GM12891 (cell line): ENCODE data around the gene HTR1D.

Experiments
- DNase-seq: peaks from one replicate; pipeline ENCODE4 v3.0.0; 2011; ENCODE audit warnings: low spot score; ENCODE audit not compliant: insufficient read length
- FAIRE-seq: peaks from 2 replicates; lab custom pipeline; 2011; peaks lifted over from hg19 to GRCh38; lab: Jason Lieb, UNC
- PAX5 ChIP-seq: IDR thresholded peaks from 2 replicates; pipeline ENCODE4 v1.6.1; 2011; ENCODE audit warnings: low read length, moderate library complexity, mild to moderate bottlenecking; ENCODE audit not compliant: insufficient read depth, severe bottlenecking
- POLR2A ChIP-seq: IDR thresholded peaks from 2 replicates; pipeline ENCODE4 v1.6.1; 2011; ENCODE audit warnings: low read depth, low read length, control low read depth
- POLR2AphosphoS5 ChIP-seq: IDR thresholded peaks from 2 replicates; pipeline ENCODE4 v1.6.1; 2011; ENCODE audit warnings: low read depth, low read length, control low read depth
- POU2F2 ChIP-seq: IDR thresholded peaks from 2 replicates; pipeline ENCODE4 v1.6.1; 2011; ENCODE audit warnings: low read depth, mild to moderate bottlenecking, control low read depth, low read length, moderate library complexity
- SPI1 ChIP-seq: IDR thresholded peaks from 2 replicates; pipeline ENCODE4 v1.6.1; 2011; ENCODE audit warnings: low read depth, low read length, control low read depth
- TAF1 ChIP-seq: IDR thresholded peaks from 2 replicates; pipeline ENCODE4 v1.6.1; 2011; ENCODE audit warnings: low read depth, low read length, control low read depth

The HTR1D gene

GRCh38 chr1:23187637-23188036, 29.7 kb downstream of the HTR1D start:
- DNase-seq: no peak
- TF ChIP-seq POLR2AphosphoS5 (no peak), TAF1 (no peak), SPI1 (no peak), PAX5 (no peak), POU2F2 (no peak)
- no peak for FAIRE-seq

DNA sequence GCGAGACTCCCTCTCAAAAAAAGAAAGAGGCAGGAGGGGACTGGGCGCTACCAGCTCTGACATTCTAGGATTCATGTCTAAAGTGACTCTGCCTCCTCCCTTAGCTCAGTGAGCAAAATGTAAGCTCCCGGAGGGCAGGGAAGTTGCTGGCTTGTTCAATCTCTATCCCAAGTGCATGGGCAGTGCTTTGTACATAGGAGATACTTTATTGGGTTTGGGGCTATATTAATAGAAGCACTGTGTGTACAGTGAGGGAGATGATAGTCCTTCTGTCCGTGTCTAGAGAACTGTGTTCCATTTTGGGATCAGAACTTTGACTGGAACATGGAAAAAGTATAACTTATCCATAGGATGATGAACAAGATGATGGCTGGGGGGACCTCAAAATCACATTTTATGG, 31.9 kb downstream of the HTR1D start:
- no peak for DNase-seq
- TF ChIP-seq POU2F2 (no peak), SPI1 (no peak)
- no peak for FAIRE-seq

- FAIRE-seq (no peak), DNase-seq (no peak)
- TF ChIP-seq SPI1: no peak
- no peak for TF ChIP-seq TAF1
- TF ChIP-seq POLR2A: no peak
- no peak for TF ChIP-seq PAX5
- TF ChIP-seq POLR2AphosphoS5: no peak
- no peak for TF ChIP-seq POU2F2
Measured at GRCh38 chr1:23184212-23184934, 32.9 kb downstream of the HTR1D start.

DNA sequence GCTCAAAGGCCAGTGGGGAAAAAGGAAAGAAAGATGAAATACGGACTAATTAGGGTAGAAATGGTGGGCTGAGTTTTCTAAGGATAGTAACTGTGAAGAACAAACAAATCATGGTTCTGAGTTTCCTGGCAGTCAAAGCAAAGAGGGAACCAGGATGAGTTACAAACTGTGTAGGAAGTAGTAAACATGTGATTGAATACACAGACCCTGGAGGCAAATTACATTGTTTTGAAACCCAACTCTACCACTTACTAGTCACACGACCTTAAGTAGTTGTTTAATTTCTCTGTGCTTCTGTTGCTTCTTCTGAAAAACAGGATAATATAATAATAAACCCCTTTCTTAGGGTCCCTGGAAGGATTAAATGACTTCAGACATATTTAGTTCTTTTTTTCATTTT, 37.4 kb downstream of the HTR1D start:
- FAIRE-seq: no peak
- DNase-seq: no peak
- no peak for TF ChIP-seq PAX5
- TF ChIP-seq POU2F2: no peak
- TF ChIP-seq POLR2A: no peak
- no peak for TF ChIP-seq POLR2AphosphoS5
- TF ChIP-seq TAF1: no peak
- no peak for TF ChIP-seq SPI1

DNA sequence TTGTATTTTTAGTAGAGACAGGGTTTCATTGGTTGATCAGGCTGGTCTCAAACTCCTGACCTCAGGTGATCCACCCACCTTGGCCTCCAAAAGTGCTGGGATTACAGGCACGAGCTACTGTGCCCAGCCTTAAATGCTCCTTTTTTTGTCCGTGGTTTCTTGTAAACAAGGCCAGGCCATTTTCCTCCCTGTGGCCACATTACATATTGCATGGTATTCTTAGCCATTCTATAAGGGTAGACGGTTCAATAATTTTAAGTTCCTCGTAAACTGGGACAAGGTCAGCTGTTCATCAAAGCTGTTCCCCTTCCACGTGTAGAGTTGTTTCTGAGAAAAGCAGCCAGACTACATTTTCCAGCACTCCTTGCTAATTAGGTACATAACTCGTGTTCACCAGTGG, 38.4 kb downstream of the HTR1D start:
- DNase-seq: no peak
- FAIRE-seq: no peak

DNA sequence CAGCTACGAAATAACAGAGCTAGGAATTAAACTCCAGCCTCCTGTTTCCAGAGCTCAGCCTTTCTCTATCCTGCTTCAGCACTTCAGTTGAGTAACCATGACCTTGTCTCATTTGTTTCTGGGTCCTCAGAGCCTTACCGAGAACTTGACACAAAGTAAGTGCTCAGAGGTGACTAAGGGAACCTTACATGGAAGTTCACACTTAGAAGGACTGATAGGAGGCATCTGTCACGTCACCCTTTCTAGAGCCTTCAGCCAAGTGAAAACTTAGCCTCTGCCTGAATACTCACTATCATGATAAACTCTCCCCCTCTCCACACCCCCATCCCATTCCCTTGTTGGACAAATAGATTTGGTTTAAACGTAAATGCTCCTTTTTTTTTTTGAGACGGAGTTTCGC, 38.9 kb downstream of the HTR1D start:
- no peak for DNase-seq
- TF ChIP-seq POU2F2 (no peak), SPI1 (no peak), POLR2AphosphoS5 (no peak)
- peak; percentile 13 for FAIRE-seq

More for the DNA sequence above, 38.4 kb downstream of the HTR1D start:
- TF ChIP-seq PAX5: no peak
- TF ChIP-seq TAF1: no peak
- no peak for TF ChIP-seq POLR2A
- TF ChIP-seq SPI1: no peak
- TF ChIP-seq POLR2AphosphoS5: no peak
- TF ChIP-seq POU2F2: no peak

- TF ChIP-seq POU2F2: no peak
- TF ChIP-seq PAX5: peak; percentile 96
- TF ChIP-seq POLR2AphosphoS5: no peak
- TF ChIP-seq SPI1: no peak
- 0 out of 2 replicates have a peak, but pooled peaks have one; percentile 23 for TF ChIP-seq TAF1
- peak; percentile 59 for FAIRE-seq
- peak; percentile 87 for DNase-seq
Measured at GRCh38 chr1:23177438-23178380, 39.6 kb downstream of the HTR1D start.

DNA sequence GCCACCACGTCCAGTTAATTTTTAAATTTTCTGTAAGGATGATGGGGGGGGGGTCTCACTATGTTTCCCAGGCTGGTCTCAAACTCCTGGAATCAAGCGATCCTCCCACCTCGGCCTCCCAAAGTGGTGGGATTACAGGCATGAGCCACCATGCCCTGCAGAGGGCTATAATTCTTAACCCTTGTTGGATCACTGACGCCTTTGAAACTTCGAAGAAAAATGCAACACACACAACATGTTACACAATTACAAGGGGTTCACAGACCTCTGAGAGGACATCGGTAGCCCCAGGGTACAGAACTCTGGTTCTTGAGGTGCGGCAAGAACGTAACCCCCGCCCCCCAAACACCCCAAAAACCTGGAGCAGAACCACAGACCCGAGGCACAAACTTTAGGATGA, 40.3 kb downstream of the HTR1D start:
- FAIRE-seq (peak; percentile 28), DNase-seq (no peak)
- TF ChIP-seq SPI1 (no peak), POLR2A (no peak), TAF1 (no peak)

DNA sequence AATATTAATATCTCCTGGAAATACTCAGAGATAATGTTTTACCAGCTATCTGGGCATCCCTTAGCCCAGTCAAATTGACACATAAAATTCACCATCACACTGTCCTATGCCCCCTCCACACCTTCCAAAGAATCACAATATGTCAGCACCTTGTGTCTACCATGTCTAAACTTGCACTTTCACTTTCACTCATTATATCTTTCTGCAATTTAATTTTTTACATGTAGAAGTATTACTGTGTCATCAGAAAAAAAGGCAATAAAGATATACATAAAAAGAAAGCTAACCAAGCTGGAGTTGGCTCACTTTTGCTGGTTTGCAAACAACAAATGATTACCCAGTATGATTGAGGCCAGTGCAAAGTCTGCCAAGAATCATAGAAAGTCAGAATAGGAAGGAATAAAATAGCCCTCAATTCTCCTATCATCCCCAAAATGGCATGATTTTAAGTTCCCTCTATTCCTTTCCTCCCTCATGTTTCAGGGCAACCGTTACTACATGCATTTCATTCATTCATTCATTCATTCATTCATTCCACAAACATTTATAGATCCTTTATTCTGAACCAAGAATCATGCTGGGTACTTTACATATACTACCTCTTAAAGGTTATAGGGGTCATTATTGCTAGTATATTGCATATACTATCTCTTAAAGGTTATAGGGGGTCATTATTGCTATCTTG, 42.7 kb downstream of the HTR1D start:
- TF ChIP-seq SPI1: no peak
- no peak for TF ChIP-seq POLR2A
- FAIRE-seq (no peak), DNase-seq (no peak)

DNA sequence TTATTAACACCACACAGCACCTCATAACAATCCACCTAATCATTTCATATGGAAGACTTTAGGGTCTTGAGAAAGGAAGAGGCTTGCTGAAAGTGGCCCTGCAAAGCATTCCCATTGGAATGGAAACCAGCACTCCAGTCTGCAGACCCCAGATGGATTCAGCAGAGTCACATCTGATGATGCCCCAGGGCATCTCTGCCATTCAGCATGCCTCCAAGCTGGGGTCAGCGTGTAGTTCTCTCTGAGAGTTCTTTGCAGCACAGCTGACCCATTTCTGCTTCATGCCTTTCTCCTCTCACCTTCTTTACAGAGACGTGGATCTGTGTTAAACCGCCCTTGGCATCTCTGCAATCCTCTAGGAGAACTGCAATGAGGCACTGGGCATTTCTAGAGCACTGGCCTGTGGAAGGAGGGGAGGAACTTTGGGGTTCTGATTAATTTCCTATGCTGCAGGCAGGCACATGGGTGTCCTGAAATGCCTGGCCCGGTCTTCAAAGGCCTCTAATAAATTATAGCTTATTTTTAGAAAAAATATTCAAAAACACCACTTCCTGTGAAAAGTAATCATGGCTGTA, 46.0 kb downstream of the HTR1D start:
- DNase-seq: no peak
- FAIRE-seq: no peak
- TF ChIP-seq POU2F2 (no peak), PAX5 (no peak), POLR2AphosphoS5 (no peak), SPI1 (no peak), TAF1 (no peak), POLR2A (no peak)
